GM21576 (cell line): ENCODE measurements around the gene RPS3.
"Not testable (repeated sequence)": the region's sequence is repeated elsewhere in the genome, so short reads cannot be mapped to it uniquely, and the experiment has no call there.

ENCODE experiments used
- ATAC-seq: cut with Tn5 transposase; IDR thresholded peaks from one replicate; pipeline ENCODE4 v1.9.1; 2021; ENCODE audit warnings: mild to moderate bottlenecking, moderate library complexity; ENCODE audit not compliant: unreplicated experiment

Gene RPS3

DNA sequence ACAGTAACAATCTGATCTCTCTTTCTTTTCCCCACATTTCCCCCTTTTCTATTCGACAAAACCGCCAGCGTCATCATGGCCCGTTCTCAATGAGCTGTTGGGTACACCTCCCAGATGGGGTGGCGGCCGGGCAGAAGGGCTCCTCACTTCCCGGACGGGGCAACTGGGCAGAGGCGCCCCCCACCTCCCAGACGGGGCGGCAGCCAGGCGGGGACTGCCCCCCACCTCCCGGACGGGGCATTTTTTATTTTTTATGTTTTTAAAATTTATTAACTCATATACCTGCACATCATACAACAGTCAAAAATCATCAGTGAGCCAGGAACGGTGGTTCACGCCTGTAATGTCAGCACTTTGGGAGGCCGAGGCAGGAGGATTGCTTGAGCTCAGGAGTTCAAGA, 20.5 kb upstream of the RPS3 start:
- ATAC-seq: not testable (repeated sequence)

GRCh38 chr11:75380245-75380644, 19.1 kb upstream of the RPS3 start:
- ATAC-seq: no peak

DNA sequence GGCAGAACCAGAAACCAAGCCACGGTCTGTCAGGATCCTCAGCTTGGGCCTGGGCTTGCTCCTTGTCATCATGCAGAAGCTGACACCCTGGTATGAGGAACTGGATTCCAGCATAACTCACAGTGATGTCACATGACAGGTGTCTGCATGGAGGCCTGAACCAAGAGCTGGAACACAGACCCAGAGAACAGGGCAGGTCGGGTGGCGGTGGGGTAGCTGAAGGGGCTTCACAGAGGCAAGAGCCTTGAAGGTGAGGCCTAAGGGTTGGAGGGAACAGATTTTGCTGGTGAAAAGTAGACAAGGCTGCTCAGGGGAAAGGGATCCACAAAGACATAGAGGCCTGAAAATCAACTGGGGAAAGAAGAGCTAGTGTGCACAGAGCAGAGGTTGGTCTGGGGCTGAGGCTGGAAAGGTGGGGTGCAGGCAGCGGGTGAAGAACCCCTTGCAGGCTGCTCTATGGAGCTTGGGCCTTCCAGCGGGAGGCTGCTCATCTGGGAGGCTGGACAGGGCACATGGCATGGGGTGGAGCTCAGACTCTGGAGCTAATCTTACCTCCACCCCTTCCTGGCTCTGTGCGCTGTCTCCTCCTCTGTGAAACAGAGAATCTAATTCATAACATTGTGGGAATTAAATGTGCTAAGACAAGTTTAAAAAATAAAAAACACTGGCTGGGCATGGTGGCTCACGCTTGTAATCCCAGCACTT, 18.4 kb upstream of the RPS3 start:
- ATAC-seq: no peak

DNA sequence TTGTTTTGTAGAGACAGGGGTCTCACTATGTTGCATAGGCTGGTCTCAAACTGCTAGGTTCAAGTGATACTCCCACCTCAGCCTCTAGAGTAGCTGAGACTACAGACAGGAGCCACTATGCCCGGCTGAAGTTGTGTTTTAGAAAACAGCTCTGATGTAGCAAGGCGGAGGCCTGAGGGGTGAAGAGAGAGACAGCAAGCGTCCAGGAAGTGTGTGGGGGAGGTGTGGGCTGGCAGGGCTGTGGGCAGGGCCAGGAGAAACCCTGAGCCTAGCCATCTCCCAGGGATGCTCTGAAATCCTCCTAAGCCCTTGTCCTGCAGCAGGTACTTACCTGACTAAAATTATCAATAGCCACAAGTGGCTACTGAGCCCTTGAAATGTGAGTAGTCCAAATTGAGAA, 16.1 kb upstream of the RPS3 start:
- no peak for ATAC-seq

DNA sequence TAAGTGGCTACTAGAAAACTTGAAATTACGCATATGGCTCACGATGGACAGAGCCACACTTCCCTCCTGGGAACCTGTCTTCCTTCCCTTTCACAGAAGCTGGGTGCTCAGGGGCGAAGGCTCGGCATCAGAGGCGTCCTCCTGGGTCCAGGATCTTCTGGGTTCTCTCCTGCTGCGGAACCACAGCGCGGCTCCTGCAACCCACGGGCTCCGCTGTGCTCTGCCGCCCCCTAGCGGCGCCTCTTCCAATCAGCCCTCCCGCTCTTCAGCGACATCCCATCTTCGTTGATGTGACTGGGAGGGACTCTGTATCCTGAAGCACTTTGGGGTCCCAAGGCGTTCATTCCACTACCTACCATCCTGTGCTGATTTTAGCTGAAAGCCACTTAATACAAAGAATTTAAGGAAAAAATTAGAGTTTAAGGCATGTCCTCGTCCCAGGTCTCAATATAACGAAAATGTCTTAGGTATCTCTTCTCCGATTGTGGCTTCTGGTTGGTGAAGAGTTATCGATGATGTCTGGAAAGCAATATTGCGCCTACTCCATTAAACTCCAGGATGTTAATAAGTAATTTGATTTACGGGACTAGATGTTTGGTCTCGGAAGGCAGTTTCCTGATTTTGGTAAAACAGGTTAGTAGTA, 14.8 kb upstream of the RPS3 start:
- ATAC-seq: no peak

DNA sequence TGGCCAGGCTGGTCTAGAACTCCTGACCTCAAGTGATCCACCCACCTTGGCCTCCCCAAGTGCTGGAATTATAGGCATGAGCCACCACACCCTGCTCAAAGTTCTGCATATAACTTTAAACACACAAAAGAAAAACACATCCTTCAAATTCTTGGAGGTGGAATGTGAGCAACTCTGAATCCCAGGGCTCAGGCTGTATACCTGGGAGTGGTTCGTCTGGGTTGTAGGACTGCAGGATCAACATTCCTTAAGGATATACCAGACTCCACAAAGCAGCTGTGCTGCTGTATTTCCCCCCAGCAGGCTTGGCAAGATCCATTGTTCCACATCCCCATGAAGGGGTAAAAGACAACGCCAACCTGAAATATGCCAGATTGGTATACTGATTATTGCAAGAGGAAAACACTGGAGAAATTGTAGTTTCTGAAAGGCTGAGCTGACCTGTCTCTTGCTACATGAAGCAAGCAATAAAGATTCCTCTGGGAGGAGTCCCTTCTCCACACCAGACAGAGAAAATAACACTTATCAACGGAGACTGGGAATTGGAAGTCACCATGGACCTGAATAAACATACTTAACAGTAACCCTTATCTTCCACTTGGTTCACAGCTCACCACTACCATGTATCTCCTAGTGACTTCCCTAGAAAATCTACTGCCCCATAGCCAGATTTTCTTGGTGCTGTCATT, 12.2 kb upstream of the RPS3 start:
- no peak for ATAC-seq

GRCh38 chr11:75387736-75388294, 11.5 kb upstream of the RPS3 start:
- ATAC-seq: no peak

DNA sequence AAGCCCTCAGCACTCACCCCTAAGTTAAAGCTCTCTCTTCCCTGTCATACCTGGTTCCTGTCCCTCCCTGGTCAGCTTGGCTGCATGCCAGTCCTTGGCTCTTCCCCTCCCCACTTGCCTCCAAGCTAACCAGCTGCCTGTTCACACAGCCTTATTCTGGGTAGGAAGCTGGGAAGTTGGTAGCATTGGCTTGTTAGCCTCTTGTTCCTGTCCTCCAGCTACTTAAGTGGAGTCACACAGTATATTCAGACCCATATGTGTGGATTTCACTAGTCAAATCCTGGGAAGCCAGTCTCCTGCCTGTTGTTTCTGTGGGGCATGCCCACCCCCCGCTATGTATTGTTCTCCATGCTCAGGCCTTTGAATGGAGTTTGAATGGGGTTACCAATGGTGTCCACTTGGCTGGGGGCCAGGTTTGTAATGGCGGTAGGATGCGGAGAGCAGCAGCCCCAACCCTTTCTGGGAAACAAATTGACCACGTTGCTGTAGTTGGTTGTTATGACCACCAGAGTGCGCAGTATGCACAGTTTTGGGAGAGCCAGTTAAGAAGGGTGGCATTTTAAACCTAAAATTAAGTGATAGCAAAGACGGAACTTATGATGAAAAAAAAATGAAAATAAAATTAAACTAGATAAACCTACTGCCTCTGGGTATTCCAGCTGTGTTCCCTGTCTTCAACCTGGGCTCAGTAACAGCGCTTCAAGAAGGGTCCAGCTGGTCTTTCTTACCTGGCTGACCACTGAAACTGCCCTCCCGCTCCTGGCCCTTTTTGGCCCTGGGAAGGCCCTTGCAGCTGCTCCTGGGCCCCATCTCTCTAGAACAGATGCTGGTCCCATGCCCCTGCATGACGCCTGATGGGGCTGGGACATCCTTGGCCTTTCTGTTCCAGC, 10.7 kb upstream of the RPS3 start:
- no peak for ATAC-seq

DNA sequence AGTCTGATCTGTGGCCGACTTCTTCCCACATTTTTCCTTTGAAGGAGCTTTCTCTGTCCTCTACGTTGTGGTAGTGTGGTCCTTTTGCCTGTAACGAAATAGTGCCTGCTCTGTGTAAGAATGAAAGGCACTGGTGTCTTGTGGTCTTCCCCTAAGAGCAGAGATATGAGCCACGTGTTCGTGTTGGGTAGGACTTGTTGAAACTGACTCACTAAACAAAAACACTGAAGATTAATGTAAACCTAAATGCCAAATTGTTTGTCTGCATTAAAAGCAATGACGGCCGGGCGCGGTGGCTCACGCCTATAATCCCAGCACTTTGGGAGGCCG, 10.1 kb upstream of the RPS3 start:
- ATAC-seq: no peak

- ATAC-seq: no peak
Observed at GRCh38 chr11:75389925-75390324, 9.4 kb upstream of the RPS3 start.

DNA sequence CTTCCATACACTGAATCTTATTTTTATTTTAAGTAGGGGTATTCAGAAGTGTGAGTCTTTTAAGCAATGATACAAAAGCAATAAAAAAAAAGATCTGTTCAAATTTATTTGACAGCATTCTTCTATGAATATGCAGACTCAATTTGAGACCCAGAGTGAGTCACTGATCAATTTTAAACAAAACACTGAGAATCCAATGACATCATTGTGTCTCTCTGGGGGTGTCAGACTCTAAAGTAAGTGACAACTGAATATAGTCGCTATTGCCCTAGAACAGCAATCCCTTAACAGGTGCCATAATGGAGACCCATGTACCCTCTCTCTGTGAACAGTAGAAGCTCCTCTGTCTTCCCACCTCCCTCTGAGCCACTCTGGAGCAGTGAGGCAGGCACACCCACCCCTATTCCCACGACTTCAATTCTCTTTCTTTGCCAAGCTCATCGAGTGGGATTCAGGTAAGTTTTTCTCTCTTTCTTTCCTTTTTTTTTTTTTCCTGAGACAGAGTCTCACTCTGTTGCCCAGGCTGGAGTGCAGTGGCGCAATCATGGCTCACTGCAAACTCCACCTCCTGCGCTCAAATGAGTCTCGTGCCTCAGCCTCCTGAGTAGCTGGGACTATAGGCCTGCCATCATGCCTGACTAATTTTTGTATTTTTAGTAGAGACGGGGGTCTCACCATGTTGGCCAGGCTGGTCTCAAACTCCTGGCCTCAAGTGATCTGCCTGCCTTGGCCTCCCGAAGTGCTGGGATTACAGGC, 5.1 kb upstream of the RPS3 start:
- no peak for ATAC-seq

DNA sequence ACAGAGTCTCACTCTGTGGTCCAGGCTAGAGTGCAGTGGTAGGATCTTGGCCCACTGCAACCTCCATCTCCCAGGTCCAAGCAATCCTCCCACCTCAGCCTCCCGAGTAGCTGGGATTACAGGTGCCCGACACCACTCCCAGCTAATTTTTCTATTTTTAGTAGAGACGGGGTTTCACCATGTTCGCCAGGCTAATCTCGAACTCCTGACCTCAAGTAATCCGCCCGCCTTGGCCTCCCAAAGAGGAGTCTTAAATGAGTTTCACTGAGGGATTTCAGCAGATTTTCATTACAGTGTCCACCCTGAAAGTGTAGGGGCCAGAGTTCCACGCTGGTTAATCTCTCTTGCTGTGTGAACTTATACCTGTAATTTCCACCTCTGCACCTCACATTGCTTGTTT, 412 bp upstream of the RPS3 start:
- no peak for ATAC-seq

DNA sequence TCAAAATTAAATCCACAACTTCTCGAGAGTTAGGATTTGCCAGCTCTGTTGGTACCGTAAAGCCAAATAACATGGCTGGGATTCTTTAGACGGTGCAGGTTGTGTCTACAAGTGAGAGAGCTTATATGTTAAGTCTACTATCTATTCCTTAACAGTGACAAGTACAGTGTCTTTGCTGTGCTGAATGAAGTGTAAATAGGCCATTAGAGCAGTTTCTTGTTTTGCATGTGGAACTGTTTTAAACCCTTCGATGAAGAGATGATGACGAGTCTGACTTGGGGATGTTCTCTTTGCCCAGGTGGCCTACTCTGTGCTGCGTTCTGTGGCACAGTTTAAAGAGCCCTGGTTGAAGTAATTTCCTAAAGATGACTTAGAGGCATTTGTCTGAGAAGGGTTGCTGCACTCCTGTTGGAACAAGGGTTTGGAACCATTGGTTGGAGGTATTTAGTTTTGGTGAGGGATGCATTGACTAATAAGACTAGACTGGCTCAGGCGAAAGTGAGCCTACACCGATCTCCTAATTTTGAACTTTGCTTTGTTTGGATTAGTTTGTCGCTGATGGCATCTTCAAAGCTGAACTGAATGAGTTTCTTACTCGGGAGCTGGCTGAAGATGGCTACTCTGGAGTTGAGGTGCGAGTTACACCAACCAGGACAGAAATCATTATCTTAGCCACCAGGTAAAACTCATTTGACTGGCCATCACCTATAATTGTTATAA, 988 bp downstream of the RPS3 start:
- ATAC-seq: no peak

DNA sequence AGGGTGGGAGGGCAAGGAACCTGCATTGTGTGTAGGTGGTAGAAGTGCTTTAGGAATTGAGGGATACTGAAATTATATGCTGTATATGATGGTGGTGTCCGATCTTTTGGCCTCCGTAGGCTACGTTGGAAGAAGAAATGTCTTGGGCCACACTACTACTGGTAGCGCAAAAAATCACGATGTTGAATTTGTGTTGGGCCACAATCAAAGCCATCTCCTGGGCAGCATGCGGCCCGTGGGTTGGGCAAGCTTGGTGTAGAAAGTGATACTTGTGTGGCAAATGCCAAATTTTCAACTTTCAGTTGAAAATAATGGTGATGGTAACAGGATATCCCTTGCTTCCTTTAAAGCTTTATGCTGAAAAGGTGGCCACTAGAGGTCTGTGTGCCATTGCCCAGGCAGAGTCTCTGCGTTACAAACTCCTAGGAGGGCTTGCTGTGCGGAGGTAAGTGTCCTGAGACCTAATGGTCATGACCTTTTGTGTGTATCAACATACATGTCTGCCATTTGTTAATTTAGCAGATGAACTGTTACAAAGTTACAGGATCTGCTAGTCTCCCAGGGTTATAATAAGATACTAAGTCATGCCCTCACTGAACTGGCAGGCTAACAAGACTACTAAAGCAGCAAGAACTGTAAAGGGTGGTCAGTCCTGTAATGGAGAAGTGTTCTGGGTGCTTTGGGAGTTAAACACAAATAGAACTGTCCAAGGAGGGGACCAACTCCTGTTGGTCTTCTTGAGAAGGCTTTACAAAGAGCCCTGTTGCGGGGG, 2.9 kb downstream of the RPS3 start:
- ATAC-seq: no peak

- no peak for ATAC-seq
Observed at GRCh38 chr11:75403037-75403436, 3.7 kb downstream of the RPS3 start.

DNA sequence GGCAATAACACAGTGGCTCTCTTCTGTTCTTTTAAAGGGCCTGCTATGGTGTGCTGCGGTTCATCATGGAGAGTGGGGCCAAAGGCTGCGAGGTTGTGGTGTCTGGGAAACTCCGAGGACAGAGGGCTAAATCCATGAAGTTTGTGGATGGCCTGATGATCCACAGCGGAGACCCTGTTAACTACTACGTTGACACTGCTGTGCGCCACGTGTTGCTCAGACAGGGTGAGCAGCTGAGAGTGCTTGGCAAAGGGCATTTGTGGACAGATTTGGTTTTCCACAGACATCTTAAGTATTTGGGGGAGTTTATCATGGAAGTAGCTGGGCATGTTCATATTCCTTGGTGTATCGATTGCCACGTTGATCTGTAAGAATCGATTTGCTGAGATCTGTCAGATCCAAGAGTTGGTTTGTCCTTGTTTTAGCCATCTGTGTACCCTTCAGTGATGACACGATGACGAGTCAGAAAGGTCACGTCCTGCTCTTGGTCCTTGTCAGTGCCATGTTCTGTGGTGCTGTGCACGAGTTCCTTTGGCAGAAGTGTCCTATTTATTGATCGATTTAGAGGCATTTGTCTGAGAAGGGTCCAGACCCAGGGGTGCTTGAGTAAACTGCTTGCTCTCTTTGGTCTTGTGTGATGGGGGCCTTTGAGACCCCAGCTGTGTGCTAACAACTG, 4.8 kb downstream of the RPS3 start:
- ATAC-seq: no peak

GRCh38 chr11:75406338-75406777, 7.0 kb downstream of the RPS3 start:
- ATAC-seq: no peak

DNA sequence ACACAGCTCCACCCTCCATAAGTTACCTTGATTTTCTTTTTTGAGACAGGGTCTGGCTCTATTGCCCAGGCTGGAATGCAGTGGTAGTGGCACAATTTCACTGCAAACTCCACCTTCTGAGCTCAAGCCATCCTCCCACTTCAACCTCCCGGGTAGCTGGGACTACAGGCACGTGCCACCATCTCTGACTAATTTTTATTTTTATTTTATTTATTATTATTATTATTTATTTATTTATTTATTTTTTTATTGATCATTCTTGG, 9.6 kb downstream of the RPS3 start:
- no peak for ATAC-seq

DNA sequence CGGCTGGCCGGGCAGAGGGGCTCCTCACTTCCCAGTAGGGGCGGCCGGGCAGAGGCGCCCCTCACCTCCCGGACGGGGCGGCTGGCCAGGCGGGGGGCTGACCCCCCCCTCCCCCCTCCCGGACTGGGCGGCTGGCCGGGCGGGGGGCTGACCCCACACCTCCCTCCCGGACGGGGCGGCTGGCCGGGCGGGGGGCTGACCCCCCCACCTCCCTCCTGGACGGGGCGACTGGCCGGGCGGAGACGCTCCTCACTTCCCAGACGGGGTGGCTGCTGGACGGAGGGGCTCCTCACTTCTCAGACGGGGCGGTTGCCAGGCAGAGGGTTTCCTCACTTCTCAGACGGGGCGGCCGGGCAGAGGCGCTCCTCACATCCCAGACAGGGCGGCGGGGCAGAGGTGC, 10.7 kb downstream of the RPS3 start:
- ATAC-seq: not testable (repeated sequence)
